Activated naive CD8-positive, alpha-beta T cell treated with anti-CD3 and anti-CD28 coated beads, Interleukin-2, amount 50 U/mL, for 16 hours (primary cell): ENCODE results near the gene FAM151B.
"Not testable (repeated sequence)": the region's sequence is repeated elsewhere in the genome, so short reads cannot be mapped to it uniquely, and the experiment has no call there.

Source experiments
- DNase-seq: peaks from one replicate; pipeline ENCODE4 v3.0.0-alpha.2; 2020; ENCODE audit warnings: low read depth, low spot score

FAM151B gene

GRCh38 chr5:80503641-80504040 lies 15.7 kb downstream of the FAM151B start:
- DNase-seq, result no peak

- DNase-seq, result no peak
Measured at GRCh38 chr5:80504833-80505232, 16.9 kb downstream of the FAM151B start.

- DNase-seq, result no peak
Measured at GRCh38 chr5:80507663-80508062, 19.8 kb downstream of the FAM151B start.

- no peak for DNase-seq
Measured at GRCh38 chr5:80508844-80509243, 20.9 kb downstream of the FAM151B start.

- no peak for DNase-seq
Measured at GRCh38 chr5:80509362-80509761, 21.5 kb downstream of the FAM151B start.

GRCh38 chr5:80516826-80517225 lies 28.9 kb downstream of the FAM151B start:
- no peak for DNase-seq

GRCh38 chr5:80540691-80541090 lies 52.8 kb downstream of the FAM151B start:
- no peak for DNase-seq

GRCh38 chr5:80541392-80541791 lies 53.5 kb downstream of the FAM151B start:
- no peak for DNase-seq

GRCh38 chr5:80554646-80555045 lies 66.7 kb downstream of the FAM151B start:
- DNase-seq, result no peak

GRCh38 chr5:80555099-80555498 lies 67.2 kb downstream of the FAM151B start:
- no peak for DNase-seq

- DNase-seq, result no peak
Measured at GRCh38 chr5:80559244-80559643, 71.3 kb downstream of the FAM151B start.

- DNase-seq, result no peak
Measured at GRCh38 chr5:80565330-80565729, 77.4 kb downstream of the FAM151B start.

GRCh38 chr5:80566711-80567259 lies 78.9 kb downstream of the FAM151B start:
- no peak for DNase-seq

GRCh38 chr5:80568251-80568650 lies 80.4 kb downstream of the FAM151B start:
- no peak for DNase-seq

GRCh38 chr5:80569086-80569960 lies 81.4 kb downstream of the FAM151B start:
- DNase-seq, result no peak

- DNase-seq, result no peak
Measured at GRCh38 chr5:80569961-80570786, 82.3 kb downstream of the FAM151B start, which contains the start of gene ANKRD34B. Gene ANKRD34B (minus strand): TSS chr5:80570280. CDS start chr5:80560019, 10,261 bp downstream.

GRCh38 chr5:80573062-80573461 lies 85.2 kb downstream of the FAM151B start:
- DNase-seq, result no peak

GRCh38 chr5:80576383-80576782 lies 88.5 kb downstream of the FAM151B start:
- DNase-seq, result no peak

GRCh38 chr5:80577707-80578106 lies 89.8 kb downstream of the FAM151B start:
- no peak for DNase-seq

GRCh38 chr5:80579050-80579449 lies 91.2 kb downstream of the FAM151B start:
- DNase-seq, result no peak

- not testable (repeated sequence) for DNase-seq
Measured at GRCh38 chr5:80580291-80580690, 92.4 kb downstream of the FAM151B start.

- DNase-seq, result no peak
Measured at GRCh38 chr5:80584770-80585169, 96.9 kb downstream of the FAM151B start.
